WTC11 (cell line): ENCODE data around the gene FBLN2. TPM values are rescaled to one million over a fixed set of nuclear protein-coding genes. Genes with fewer than 3 reads are reported as not detected.

Experiments used
- ATAC-seq: fragments of 200-7000 bp; cut with Tn5 transposase; 2 replicates; pipeline ENCODE4 v1.10.0; 2021; ENCODE audit warnings: mild to moderate bottlenecking, moderate library complexity
- CTCF ChIA-PET: fragments of 300-600 bp; sonication (Branson Sonifier 250); formaldehyde crosslinking; loops from one replicate; lab custom pipeline; 2021; ENCODE audit warnings: antibody characterized with exemption; lab: Charles Lee
- POLR2A ChIA-PET: fragments of 350-600 bp; sonication (Branson Sonifier 250); formaldehyde crosslinking; loops from one replicate; lab custom pipeline; 2021; ENCODE audit warnings: antibody characterized with exemption; lab: Charles Lee
- DNase-seq: peaks from one replicate; pipeline ENCODE4 v3.0.0; 2021; ENCODE audit warnings: low spot score
- H3K27ac Mint-ChIP-seq: 2 replicates; pipeline ENCODE4 v1.8.0; 2021; ENCODE audit warnings: mixed read lengths
- H3K27me3 Mint-ChIP-seq: 2 replicates; pipeline ENCODE4 v1.8.0; 2021; ENCODE audit warnings: low read depth, mild to moderate bottlenecking, moderate library complexity, mixed read lengths
- H3K36me3 Mint-ChIP-seq: 2 replicates; pipeline ENCODE4 v1.8.0; 2021; ENCODE audit warnings: mixed read lengths
- H3K4me1 Mint-ChIP-seq: 2 replicates; pipeline ENCODE4 v1.8.0; 2022; ENCODE audit warnings: mixed read lengths
- H3K4me3 Mint-ChIP-seq: 2 replicates; pipeline ENCODE4 v1.8.0; 2021; ENCODE audit warnings: mild to moderate bottlenecking, moderate library complexity, mixed read lengths
- H3K9me3 Mint-ChIP-seq: 2 replicates; pipeline ENCODE4 v1.8.0; 2021; ENCODE audit warnings: mixed read lengths
- AR ChIP-seq: fragments of 250-450 bp; sonication (Bioruptor Pico); IDR thresholded peaks from 2 replicates; pipeline ENCODE4 v1.9.0; 2021; ENCODE audit warnings: mild to moderate bottlenecking
- ERG ChIP-seq: fragments of 250-450 bp; sonication (Bioruptor Pico); IDR thresholded peaks from 2 replicates; pipeline ENCODE4 v1.8.0; 2021; ENCODE audit warnings: mild to moderate bottlenecking
- FOXK1 ChIP-seq: sonication (generic); formaldehyde crosslinking; IDR thresholded peaks from 2 replicates; pipeline ENCODE4 v1.8.0; 2022; ENCODE audit warnings: mild to moderate bottlenecking, moderate library complexity, missing genetic modification reagents
- GTF2I ChIP-seq: fragments of 250-450 bp; sonication (Bioruptor Pico); conservative IDR thresholded peaks from 2 replicates; pipeline ENCODE4 v1.4.0; 2021; ENCODE audit warnings: mild to moderate bottlenecking
- JAZF1 ChIP-seq: fragments of 250-450 bp; sonication (Bioruptor Pico); IDR thresholded peaks from 2 replicates; pipeline ENCODE4 v1.9.0; 2021; ENCODE audit warnings: moderate library complexity, mild to moderate bottlenecking, inconsistent platforms
- MAX ChIP-seq: sonication (generic); formaldehyde crosslinking; IDR thresholded peaks from 2 replicates; pipeline ENCODE4 v1.8.0; 2022; ENCODE audit warnings: mild to moderate bottlenecking, missing genetic modification reagents
- MYBL2 ChIP-seq: sonication (generic); formaldehyde crosslinking; IDR thresholded peaks from 2 replicates; pipeline ENCODE4 v1.8.1; 2023; ENCODE audit warnings: mild to moderate bottlenecking, moderate library complexity, missing genetic modification reagents
- ZNF121 ChIP-seq: sonication (generic); formaldehyde crosslinking; IDR thresholded peaks from 2 replicates; pipeline ENCODE4 v1.8.0; 2023; ENCODE audit warnings: missing genetic modification reagents
- total RNA-seq: library from RNA; stranded (reverse); gene quantifications from 3 replicates; pipeline ENCODE4 v1.2.3, GENCODE V29; 2021
- TF ChIP-seq, protein P1 (sequence below): sonication (generic); formaldehyde crosslinking; IDR thresholded peaks from 2 replicates; pipeline ENCODE4 v1.8.0; 2023; ENCODE audit warnings: missing genetic modification reagents, mild to moderate bottlenecking, borderline replicate concordance

FBLN2 gene
- total RNA-seq, 1 experiment from 2014 or later: 20.7 TPM

DNA sequence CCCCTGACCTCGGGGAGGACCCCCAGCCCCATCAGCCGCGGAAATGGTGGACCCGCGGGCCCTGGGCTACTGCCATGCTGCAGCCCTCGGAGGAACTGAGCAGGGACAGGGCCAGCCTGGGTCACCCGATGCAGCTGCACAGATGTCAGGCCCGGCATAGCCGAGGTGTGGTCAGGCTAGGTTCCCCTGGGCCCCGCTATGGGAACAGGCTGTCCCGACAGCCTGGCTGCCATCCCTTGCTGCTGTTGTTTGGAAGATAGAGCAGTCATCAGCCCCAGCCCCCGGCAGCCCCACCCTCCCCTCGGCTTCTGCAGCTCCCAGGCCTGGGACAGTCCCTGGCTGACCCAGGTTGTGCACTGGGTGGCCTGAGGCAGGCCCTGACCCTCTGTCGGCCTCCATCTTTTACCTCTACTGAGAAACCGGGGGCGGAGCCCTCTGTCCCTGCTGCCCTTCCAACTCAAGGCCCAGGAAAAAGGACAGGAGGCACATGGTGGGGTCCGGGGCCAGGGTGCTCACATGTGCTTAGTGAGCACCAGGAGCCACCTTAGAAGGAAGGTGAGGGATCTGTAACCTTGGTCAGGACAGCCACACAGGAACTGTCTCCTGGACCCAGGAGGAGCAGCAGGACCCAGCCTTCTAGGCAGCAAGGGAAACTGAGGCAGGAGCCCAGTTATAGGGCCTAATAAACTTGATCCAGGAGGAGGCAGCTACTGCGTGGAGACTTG lies 31.5 kb upstream of the FBLN2 start (continued):
- TF ChIP-seq AR (CRISPR knock-in tag): no peak

DNA sequence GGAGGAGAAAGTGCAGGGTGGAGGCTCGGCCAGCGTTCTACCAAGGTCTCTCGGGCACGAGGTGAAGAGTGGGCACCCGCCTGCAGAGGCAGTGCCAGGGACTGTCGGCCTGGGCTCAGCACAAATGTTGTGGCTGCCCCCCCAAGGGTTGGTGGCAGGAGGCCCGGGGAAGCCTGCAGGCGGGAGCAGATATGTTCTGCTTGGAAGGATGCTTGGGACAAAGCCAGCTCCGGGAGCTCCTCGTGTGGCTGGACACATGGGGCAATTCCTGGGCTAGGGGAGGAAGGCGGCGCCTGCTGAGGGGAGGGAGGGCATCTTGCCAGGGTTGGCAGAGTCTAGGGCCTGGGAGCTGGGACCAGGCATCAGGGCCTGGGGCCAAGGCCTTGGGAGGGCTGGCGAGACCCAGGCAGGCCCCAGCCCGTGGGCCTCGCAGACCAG lies 30.4 kb upstream of the FBLN2 start:
- CTCF ChIA-PET: interaction anchor here (0.9 to 2.3 kb wide), 2 partner anchors 10 to 24 kb away, joined by 5 to 22 read pairs; no protein-coding TSS in a partner anchor
- H3K27ac Mint-ChIP-seq: no peak overlapping the region
- ATAC-seq: no peak

GRCh38 chr3:13519006-13519791 lies 29.7 kb upstream of the FBLN2 start:
- Mint-ChIP-seq H3K36me3 (peaks cover 8% of the 10 kb centered on the region), H3K27ac (no peak overlapping the region), H3K27me3 (no peaks in the 10 kb centered on the region; the same call in none of the 2 replicates), H3K9me3 (peaks cover 20% of the 10 kb centered on the region), H3K4me1 (peaks cover 3% of the 10 kb centered on the region; the same call in 1 of the 2 replicates), H3K4me3 (no peak overlapping the region)
- ChIA-PET CTCF (interaction anchor here (0.8 to 2.3 kb wide), 17 partner anchors 9 to 426 kb away, joined by 3 to 22 read pairs (median 5); no protein-coding TSS in a partner anchor), POLR2A (no interaction called here)
- peak; percentile 95 for ATAC-seq
- peak; percentile 31 for DNase-seq
- 0 out of 2 replicates have a peak, but pooled peaks have one; percentile 15 for TF ChIP-seq MAX (CRISPR knock-in tag)
- TF ChIP-seq MYBL2: no peak
- TF ChIP-seq ERG (CRISPR knock-in tag): no peak
- TF ChIP-seq ZNF121: peak; percentile 58
- TF ChIP-seq FOXK1 (CRISPR knock-in tag): no peak
- TF ChIP-seq GTF2I (CRISPR knock-in tag): no peak

More for the DNA sequence above, 30.4 kb upstream of the FBLN2 start:
- Mint-ChIP-seq H3K9me3 (peaks cover 20% of the 10 kb centered on the region), H3K4me3 (no peak overlapping the region), H3K27me3 (no peaks in the 10 kb centered on the region; the same call in none of the 2 replicates), H3K36me3 (peaks cover 8% of the 10 kb centered on the region), H3K4me1 (peaks cover 3% of the 10 kb centered on the region; the same call in 1 of the 2 replicates)
- POLR2A ChIA-PET: no interaction called here
- DNase-seq: no peak
- no peak for TF ChIP-seq JAZF1 (CRISPR knock-in tag)
- TF ChIP-seq, protein P1, sequence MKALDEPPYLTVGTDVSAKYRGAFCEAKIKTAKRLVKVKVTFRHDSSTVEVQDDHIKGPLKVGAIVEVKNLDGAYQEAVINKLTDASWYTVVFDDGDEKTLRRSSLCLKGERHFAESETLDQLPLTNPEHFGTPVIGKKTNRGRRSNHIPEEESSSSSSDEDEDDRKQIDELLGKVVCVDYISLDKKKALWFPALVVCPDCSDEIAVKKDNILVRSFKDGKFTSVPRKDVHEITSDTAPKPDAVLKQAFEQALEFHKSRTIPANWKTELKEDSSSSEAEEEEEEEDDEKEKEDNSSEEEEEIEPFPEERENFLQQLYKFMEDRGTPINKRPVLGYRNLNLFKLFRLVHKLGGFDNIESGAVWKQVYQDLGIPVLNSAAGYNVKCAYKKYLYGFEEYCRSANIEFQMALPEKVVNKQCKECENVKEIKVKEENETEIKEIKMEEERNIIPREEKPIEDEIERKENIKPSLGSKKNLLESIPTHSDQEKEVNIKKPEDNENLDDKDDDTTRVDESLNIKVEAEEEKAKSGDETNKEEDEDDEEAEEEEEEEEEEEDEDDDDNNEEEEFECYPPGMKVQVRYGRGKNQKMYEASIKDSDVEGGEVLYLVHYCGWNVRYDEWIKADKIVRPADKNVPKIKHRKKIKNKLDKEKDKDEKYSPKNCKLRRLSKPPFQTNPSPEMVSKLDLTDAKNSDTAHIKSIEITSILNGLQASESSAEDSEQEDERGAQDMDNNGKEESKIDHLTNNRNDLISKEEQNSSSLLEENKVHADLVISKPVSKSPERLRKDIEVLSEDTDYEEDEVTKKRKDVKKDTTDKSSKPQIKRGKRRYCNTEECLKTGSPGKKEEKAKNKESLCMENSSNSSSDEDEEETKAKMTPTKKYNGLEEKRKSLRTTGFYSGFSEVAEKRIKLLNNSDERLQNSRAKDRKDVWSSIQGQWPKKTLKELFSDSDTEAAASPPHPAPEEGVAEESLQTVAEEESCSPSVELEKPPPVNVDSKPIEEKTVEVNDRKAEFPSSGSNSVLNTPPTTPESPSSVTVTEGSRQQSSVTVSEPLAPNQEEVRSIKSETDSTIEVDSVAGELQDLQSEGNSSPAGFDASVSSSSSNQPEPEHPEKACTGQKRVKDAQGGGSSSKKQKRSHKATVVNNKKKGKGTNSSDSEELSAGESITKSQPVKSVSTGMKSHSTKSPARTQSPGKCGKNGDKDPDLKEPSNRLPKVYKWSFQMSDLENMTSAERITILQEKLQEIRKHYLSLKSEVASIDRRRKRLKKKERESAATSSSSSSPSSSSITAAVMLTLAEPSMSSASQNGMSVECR: no peak
